Chondrocyte (in vitro differentiated cells): Measurements from ENCODE around the gene CEP68. TPM values are rescaled to one million over a fixed set of nuclear protein-coding genes. Genes with fewer than 3 reads are reported as not detected.

Experiments
- DNase-seq: peaks from one replicate; pipeline ENCODE4 v3.0.0; 2021; ENCODE audit warnings: mixed read lengths, low spot score
- H3K27ac Mint-ChIP-seq: one replicate; pipeline ENCODE4 v1.8.0; 2021; ENCODE audit warnings: mild to moderate bottlenecking, moderate library complexity, mixed read lengths; ENCODE audit not compliant: unreplicated experiment
- H3K27me3 Mint-ChIP-seq: 2 replicates; pipeline ENCODE4 v1.8.0; 2021; ENCODE audit warnings: low read depth, mixed read lengths
- H3K36me3 Mint-ChIP-seq: 2 replicates; pipeline ENCODE4 v1.8.0; 2021; ENCODE audit warnings: low read depth, mixed read lengths
- H3K4me1 Mint-ChIP-seq: 2 replicates; pipeline ENCODE4 v1.8.0; 2021; ENCODE audit warnings: low read depth, mild to moderate bottlenecking, mixed read lengths
- H3K4me3 Mint-ChIP-seq: one replicate; pipeline ENCODE4 v1.8.0; 2021; ENCODE audit warnings: mild to moderate bottlenecking, moderate library complexity, mixed read lengths; ENCODE audit not compliant: unreplicated experiment
- H3K9me3 Mint-ChIP-seq: 2 replicates; pipeline ENCODE4 v1.8.0; 2021; ENCODE audit warnings: low read depth, mixed read lengths
- CTCF ChIP-seq: fragments of 200-600 bp; sonication (generic); IDR thresholded peaks from 2 replicates; pipeline ENCODE4 v1.5.0; 2021; ENCODE audit warnings: antibody characterized with exemption, mild to moderate bottlenecking, moderate library complexity
- total RNA-seq: library from RNA; stranded (reverse); gene quantifications from 3 replicates; pipeline ENCODE4 v1.2.1, GENCODE V29; 2021

Gene CEP68
- total RNA-seq, 1 donor from 2014 or later, result 12.2 TPM

GRCh38 chr2:65054749-65055421, 1.3 kb upstream of the CEP68 start:
- Mint-ChIP-seq H3K36me3 (no peaks in the 10 kb centered on the region), H3K27me3 (no peaks in the 10 kb centered on the region), H3K27ac (no peak overlapping the region), H3K9me3 (peaks cover 3% of the 10 kb centered on the region), H3K4me3 (peak overlapping the region; percentile 98), H3K4me1 (peaks cover 27% of the 10 kb centered on the region)
- TF ChIP-seq CTCF, result no peak
- no peak for DNase-seq

DNA sequence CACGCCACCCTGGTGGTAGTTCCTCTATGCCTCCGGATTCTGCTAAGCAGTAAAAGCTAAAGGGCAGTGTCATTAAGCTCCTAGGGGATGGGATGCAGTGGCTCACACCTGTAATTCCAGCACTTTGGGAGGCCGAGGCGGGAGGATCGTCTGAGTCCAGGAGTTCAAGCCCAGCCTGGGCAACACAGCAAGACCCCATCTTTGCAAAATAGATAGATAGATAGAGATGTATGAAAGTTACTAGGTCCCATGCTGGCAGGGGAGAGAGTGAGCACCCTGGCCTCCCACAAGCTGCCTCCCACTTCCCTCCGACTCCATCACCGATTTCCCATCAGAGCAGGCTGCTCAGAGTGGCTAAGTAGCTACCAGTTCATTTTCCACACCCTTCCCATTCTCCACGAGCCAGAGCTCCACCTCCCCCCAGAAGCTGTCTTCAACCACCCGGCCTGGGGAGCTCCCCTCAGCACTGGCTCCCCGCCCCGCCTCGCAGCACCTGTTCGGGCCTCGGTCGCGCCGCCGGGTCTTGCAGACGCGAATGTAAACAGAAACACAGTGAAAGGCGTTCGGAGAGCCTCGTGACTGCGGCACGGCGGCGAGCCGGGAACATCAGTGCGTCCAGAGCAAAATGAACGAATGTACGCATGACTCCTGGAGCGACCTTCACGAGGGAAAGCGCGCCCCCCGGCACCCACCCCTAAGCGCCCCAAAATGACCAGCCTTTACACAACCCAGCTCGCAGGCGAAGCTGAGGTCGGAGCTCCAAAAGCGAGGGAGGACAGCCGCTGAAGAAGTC, 598 bp upstream of the CEP68 start:
- Mint-ChIP-seq H3K4me1 (peaks cover 27% of the 10 kb centered on the region), H3K27me3 (no peaks in the 10 kb centered on the region), H3K36me3 (no peaks in the 10 kb centered on the region), H3K4me3 (peak overlapping the region; percentile 98), H3K9me3 (peaks cover 3% of the 10 kb centered on the region), H3K27ac (peak overlapping the region; percentile 95)
- no peak for DNase-seq
- no peak for TF ChIP-seq CTCF

DNA sequence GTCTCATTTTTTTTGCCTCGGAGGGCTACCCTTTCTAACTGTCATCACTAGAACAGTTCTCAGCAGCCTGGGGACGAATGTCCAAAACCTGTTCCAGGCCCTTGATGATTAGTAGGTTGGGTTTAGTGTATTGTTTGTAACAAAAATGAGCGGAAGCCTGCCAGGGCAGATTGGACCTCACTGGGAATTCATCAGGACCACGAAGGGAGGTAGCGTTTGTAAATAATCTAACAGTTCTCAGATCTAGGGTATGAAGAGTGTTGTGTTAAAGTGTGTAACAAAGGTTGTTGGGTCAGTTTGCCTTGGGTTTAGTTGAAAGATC, 799 bp downstream of the CEP68 start:
- peaks cover under 1% of the 10 kb centered on the region for H3K9me3 Mint-ChIP-seq
- no peaks in the 10 kb centered on the region for H3K27me3 Mint-ChIP-seq
- TF ChIP-seq CTCF, result no peak
- H3K27ac Mint-ChIP-seq, result peak overlapping the region; percentile 58
- no peak for DNase-seq
- H3K36me3 Mint-ChIP-seq, result no peaks in the 10 kb centered on the region
- H3K4me3 Mint-ChIP-seq, result peak overlapping the region; percentile 75
- peaks cover 29% of the 10 kb centered on the region for H3K4me1 Mint-ChIP-seq

GRCh38 chr2:65057391-65058052, 1.3 kb downstream of the CEP68 start:
- no peak for TF ChIP-seq CTCF
- peaks cover 29% of the 10 kb centered on the region for H3K4me1 Mint-ChIP-seq
- no peak for DNase-seq

DNA sequence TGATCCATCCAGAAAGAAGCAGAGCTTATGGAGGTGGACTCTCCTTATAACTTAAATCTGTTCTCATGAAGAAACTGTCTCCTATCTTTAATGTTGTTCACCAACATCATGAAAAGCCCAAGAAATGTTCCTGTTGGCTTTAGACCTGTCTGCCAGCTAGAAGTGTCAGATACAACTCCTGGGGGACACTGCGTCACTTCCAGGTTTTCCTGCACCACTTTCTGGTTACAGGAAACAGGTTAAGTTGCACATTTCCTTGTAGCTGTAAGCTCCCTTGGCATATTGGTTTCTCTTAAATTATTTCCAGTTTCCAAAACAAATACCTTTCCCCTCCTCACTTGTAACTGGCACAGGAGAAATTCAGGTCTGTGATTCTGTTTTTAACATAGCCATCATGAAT, 2.9 kb downstream of the CEP68 start:
- no peak for DNase-seq
- no peak for TF ChIP-seq CTCF
- H3K27me3 Mint-ChIP-seq, result no peaks in the 10 kb centered on the region
- no peak overlapping the region for H3K4me3 Mint-ChIP-seq
- H3K36me3 Mint-ChIP-seq, result no peaks in the 10 kb centered on the region
- no peaks in the 10 kb centered on the region for H3K9me3 Mint-ChIP-seq
- H3K27ac Mint-ChIP-seq, result no peak overlapping the region
- H3K4me1 Mint-ChIP-seq, result peaks cover 45% of the 10 kb centered on the region

More at GRCh38 chr2:65057391-65058052, 1.3 kb downstream of the CEP68 start:
- H3K9me3 Mint-ChIP-seq, result no peaks in the 10 kb centered on the region
- H3K36me3 Mint-ChIP-seq, result no peaks in the 10 kb centered on the region
- H3K4me3 Mint-ChIP-seq, result peak overlapping the region; percentile 75
- peak overlapping the region; percentile 58 for H3K27ac Mint-ChIP-seq
- no peaks in the 10 kb centered on the region for H3K27me3 Mint-ChIP-seq
